Stimulated activated CD4-positive, alpha-beta T cell treated with anti-CD3 and anti-CD28 coated beads, TNF-alpha, amount 100 ng/mL, for 24 hours (primary cell): ENCODE measurements around the gene CFAP57.

Source experiments
- DNase-seq, 3 experiments: peaks; one replicate each; pipeline ENCODE4 v3.0.0-alpha.2; 2020; ENCODE audit warnings: low read depth in 3 of 3

CFAP57 gene

DNA sequence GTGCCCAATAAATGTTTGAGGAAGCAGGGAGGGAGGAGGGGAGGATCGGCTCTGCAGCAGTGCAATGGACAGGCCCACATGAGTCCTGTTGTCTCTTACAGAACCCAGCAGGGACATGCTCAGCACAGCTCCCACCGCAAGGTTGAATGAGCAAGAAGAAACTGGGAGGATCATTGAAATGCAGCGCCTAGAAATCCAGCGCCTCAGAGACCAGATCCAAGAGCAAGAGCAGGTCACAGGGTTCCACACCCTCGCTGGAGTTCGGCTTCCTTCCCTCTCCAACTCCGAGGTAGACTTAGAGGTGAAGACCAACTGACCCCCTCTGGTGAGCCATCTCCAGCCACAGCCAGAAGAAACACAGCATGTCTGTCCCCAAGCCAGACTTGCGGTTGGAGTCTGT lies 81.7 kb downstream of the CFAP57 start:
- no peak for DNase-seq

DNA sequence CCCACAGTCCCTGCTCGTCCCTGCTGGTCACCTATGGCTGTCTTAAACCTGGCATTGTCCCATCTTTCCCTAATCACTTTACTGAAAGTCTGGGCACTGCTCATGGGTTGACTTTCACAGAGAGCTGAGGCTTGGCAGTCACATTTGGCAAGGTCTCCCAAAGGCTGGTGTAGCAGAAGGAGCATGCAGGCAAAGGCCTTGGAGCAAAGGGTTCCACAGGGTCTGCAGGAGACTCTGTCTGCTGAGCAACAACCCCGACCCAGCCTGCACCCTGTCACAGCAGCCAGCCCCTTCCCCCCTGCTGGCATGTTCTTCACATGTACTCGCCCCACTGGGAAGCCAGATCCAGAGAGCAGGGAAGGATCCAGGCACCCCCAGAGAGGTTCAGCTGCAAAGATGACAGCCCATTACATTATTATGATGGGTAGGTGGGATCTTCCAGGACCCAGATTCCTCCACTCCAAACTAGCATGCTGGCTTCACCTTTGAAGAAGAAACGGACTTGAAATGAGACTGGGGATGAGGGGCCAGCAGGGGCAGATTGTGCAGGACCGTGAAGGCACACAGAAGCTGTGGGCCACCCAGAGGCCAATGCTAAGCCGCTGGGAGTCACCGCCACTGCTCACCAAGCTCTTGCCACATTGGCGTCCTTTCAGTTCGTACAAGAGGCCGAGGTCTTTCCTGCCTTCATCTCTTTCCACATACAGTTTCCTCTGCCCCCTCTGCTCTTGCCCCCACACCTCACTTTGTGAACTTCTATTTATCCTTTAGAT lies 83.5 kb downstream of the CFAP57 start:
- no peak for DNase-seq

DNA sequence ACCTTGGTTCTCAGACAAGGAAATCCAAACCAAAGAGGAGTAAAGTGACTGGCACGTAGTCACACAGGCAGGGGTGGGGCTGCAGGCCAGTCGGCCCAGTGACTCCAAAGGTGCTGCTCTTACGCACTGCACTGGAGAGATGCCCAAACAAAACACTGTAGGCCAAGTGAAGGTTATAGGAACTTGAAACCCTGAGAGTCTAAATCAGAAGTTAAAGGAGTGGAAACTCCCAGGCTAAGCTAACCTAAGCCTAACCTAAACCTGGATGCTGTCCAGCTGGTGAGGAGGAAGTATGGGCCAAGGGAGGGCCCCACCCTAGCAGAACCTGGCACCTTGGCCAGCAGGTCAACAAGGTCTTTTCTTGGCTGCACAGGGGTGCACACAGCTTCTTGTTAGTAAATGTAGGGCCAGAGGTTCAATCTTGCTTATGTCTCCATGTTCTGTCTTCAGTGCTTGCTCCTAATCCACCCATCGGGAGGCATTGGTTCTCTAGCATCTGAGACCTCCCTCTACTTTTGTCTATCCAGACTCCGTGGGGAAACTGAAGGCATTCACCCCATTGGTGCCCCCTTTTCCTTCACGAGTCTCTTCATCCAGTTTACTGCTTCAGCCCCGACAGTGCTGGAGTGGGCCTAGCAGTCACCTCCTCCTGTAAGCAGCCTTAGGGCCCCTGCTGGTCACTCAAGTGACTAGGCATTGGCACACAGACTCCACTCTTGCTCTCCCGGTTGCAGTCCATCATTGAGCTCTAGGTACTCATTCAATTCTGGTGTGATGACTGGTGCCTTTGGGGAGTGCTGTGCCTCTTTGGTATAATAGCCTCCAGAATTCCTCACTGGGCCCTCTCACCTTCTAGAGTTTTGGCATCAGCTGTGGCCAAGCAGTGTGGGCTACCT lies 84.8 kb downstream of the CFAP57 start:
- no peak for DNase-seq

DNA sequence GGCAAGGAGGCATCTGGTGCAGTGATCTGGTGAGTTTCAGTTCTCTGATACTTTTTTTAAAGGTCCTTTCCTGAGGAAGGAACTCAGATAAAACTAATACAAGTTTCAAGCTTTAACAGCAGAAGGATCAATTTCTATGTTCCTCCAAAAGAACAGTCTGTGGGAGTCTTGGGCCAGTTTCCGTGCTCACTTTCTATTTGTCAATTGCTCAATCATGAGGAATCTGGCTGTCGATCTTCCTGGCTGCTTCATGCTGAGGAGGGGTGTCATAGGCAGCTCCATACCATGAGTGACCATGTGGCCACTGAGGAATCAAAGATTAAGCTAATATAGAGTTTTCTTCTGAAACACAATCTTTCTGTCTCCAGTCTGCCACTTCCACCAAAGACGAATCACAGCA lies 86.2 kb downstream of the CFAP57 start:
- DNase-seq, result no peak

DNA sequence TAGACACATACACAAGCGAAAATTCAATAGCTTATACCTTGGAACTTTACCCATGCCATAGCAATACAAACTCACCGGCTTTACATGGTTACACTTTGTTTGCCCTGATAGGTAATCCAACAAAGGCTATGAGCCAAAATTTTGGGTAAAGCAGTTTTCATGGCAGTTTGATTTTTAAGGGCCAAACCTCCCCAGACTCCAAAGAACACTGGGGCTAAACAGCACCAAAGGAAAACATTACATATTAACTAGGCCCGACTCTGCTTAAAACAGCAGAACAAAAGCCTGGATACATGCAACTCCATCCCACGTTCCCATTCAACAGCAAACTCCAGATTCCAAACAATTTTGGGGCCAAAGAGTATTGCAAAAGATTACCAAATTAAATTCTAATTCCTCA lies 93.3 kb downstream of the CFAP57 start:
- DNase-seq, result no peak

DNA sequence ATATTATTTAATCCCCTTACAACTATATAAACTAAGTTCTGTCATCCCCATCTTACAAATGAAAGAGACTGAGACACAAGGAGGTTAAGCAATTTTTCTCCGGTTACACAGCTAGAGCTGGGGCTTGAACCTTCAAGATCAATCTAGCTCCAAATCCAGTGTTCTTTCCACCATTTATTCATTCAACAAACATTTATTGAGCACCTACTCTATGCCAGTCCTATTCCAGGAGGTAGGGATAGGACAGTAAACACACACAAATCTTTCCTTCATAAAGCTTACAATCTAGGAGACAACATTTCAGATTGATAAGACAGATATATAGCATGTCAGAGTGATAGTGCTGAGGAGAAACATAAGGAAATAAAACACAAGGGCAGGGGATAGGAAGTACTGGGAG lies 94.8 kb downstream of the CFAP57 start:
- DNase-seq, result no peak

DNA sequence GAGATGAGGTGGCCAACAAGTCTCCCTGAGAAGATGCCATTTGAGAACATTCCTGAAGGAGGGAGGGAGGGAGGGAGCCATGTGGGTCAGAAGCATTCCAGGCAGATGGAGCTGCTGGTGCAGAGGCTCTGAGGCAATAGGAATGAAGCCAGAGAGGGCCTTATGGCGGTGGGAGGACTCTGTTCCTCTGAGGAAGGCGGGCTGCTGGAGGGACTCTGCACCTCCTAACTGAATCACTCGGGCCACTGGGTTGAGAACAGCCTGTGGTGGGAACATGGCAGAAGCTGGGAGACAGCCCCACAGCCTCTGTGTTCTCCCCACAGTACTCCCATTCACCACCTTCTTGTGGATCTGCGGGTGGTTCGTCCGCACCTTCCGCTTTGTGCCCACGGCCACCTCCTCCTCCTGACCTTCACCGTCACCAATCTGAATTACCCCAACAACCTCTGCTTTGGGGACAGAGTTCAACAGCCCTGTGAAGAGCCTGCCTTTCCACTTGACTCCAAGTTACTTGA lies 95.2 kb downstream of the CFAP57 start:
- no peak for DNase-seq

DNA sequence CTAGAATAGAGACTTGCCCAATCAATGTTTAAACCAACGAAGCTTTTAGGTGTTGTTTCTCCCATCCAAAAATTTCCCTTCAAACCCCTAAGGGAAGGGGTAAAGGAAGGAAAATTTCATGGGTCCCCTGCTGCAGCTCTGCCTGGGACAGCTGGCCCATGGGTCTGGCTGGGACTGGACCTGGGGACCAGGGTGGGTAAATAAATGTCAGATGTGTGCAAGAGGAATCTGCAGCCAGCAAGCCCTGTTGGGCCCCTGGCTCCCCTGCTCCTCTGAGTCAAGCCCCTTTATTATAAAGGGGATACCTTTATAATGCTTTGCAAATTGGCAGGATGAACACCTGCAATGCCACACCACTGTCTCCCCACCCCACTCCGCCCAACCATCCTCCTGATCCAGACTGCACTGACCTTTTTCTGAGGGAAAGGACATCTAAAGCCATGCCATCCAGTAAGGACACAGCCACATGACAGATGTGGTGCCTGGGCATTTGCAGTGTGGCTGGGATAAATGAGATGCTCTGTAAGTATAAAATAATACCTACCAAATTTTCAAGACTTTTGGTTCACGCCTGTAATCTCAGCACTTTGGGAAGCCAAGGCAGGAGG lies 95.8 kb downstream of the CFAP57 start:
- no peak for DNase-seq

DNA sequence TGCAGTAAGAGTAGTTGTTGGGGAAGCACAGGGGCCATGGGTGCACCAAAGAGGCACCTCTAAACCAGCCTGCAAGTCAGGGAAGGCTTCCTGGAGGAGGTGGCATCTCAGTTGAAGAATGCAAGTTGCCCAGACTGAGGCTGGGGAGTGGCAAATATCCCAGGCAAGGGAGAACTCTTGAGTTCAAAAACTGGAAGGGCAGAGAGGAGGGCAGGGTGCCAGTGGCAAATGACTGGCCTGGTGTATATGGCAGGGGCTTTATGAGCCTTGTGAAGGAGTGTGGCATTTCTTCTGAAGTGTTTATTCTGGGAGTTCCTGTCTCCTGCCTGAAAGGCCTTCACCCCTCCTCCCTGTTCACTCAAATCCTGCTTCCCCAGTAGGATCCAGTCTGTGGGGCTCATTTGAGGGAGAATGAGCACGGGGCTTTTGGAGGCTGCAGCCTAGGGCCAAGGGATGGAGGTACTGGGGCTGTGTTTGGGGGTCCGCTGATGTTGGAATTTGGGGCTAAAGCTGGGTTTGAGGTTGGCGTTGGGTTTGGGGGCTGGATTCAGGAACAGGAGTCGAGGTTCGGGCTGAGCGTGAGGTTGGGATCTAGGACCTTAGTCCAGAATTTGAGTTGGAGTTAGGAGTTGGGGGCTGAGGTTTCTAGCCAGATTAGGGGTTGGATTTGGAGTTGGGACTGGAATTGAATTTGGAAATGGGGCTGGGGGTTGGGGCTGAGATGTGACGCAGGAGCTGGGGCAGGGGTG lies 97.7 kb downstream of the CFAP57 start, which contains the start of gene TMEM125:
TSS of gene TMEM125 (plus strand) at position 357 of the 749 bp plus-strand sequence. CDS start 2,740 bp downstream, outside the sequence.
- no peak for DNase-seq

DNA sequence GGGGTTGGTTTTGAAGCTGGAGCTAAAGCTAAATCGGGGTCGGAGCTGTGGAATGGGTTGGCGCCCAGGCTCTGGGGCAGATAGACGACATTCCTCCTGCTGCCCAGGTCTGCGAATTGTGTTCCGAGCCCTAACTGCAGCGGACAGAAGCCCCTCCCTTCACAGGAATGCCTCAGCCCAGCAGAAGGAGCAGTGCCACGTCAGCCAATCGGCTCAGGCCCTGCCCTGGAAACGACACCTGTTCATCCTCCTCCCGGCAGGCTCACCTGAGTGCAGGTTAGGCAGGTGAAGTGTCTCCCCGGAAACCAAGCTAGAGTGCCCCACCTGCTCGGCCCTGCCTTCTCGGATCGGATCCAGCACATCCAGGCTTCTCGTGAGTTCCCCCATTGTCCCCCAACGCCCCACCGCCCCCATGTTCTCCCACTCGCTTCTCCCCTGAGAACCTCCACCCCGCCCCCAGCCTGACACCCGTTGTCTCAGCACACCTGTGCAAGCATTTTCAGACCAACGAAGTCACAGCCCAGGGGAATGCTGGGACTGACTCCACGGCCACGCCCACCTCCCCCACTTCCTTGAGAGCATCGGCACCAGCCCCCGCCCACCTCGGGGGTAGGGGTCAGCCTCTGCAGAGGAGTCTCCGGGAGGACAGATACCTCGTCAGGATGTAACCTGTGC lies 98.4 kb downstream of the CFAP57 start:
- peak in 1 of 3 experiments; percentile 8 for DNase-seq

DNA sequence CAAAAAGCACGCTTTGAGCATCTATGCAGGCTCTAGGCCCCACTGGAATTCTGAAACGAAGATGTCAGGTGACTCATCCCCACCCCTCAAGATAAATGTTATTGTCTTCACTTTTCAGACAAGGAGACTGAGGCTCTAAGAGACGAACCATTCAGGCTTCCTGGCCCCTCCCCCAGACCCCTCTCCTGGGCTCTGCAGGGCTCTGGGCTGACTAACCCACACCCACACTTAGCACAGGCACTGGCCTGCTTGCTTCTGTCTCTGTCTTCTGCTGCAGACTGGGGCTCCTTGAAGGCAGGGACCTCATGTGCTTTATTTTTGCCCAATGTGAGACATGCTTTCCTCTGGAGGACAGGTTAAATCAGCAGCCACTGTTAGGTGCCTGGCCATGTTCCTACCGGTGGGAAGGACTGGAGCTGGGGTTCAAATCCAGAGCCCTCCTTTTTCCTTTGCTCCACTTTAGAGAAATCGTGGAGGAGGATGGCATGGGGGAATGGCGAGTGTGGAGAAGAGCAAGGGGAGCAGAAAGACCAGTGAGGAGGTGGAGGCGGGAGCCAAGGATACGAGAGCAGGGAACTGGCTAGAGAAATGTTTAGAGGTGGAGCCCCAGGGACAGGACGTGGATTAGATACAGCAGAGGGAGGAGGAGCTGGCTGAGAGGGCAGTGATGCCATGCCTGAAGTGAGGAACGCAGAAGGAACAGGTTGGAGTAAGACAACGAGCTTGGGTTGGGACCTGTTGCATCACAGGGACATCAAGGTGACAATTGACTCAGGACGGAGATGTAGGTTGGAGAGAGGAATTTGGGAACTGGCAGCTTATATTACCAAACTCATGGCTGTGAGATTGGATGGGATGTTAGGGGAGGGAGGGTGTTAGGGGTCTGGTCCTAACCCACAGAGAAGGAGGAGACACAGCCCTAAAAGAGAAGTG lies 99.3 kb downstream of the CFAP57 start:
- DNase-seq, result no peak

DNA sequence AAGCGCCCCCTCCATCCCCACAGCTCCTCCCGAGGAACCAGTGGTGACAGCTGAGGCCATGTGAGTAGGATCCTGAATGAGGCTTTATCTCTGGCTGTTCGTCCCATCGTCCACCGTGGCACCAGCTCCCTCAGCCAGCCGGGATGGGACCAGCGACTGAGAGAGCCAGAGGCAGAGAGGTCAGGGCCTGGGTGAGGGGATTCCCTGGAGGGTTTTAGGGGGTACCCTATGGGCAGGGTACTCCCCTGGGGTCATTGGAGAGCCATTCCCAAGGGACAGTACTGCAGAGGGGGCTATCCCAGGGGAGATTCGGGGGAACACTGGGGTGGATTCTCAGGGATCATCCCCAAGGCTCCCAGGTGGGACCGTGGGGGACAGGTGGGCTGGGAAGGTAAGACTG lies 100.0 kb downstream of the CFAP57 start:
- no peak for DNase-seq

DNA sequence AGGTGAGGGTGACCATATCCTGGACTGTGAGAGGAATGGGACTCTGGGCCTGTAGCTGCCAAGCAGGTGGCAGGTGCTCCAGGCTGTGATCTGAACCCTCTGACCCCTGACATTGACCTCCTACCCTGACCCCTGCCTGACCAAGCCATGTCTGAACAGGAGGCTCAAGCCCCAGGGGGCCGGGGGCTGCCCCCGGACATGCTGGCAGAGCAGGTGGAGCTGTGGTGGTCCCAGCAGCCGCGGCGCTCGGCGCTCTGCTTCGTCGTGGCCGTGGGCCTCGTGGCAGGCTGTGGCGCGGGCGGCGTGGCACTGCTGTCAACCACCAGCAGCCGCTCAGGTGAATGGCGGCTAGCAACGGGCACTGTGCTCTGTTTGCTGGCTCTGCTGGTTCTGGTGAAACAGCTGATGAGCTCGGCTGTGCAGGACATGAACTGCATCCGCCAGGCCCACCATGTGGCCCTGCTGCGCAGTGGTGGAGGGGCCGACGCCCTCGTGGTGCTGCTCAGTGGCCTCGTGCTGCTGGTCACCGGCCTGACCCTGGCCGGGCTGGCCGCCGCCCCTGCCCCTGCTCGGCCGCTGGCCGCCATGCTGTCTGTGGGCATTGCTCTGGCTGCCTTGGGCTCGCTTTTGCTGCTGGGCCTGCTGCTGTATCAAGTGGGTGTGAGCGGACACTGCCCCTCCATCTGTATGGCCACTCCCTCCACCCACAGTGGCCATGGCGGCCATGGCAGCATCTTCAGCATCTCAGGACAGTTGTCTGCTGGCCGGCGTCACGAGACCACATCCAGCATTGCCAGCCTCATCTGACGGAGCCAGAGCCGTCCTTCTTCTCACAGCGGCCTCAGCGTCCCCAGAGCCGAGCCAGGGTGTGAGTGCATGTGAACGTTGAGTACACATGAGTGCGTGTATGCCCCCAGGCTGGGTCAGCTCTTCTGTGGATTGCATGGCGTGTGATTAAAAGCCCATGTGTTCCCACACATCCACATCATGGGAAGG lies 100.7 kb downstream of the CFAP57 start:
- DNase-seq, result no peak

DNA sequence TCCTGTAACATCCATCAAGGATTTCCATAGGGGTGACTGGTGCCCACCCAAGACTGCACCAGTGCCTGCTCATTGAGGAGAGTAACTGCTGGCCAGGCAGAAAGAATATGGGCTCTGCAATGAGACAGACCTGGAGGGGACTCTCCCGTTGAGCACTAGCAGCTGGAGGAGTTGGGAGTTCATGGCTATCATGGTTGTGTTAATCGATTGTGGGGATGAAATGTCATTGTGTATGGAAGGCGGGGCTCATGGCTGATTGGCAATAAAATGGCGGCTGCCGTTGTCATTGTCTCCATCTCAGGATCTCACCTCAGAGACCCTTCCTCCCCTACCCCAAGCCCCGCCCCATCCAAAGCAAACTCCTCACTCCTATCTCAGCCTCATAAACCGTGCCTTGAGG lies 101.6 kb downstream of the CFAP57 start:
- no peak for DNase-seq

DNA sequence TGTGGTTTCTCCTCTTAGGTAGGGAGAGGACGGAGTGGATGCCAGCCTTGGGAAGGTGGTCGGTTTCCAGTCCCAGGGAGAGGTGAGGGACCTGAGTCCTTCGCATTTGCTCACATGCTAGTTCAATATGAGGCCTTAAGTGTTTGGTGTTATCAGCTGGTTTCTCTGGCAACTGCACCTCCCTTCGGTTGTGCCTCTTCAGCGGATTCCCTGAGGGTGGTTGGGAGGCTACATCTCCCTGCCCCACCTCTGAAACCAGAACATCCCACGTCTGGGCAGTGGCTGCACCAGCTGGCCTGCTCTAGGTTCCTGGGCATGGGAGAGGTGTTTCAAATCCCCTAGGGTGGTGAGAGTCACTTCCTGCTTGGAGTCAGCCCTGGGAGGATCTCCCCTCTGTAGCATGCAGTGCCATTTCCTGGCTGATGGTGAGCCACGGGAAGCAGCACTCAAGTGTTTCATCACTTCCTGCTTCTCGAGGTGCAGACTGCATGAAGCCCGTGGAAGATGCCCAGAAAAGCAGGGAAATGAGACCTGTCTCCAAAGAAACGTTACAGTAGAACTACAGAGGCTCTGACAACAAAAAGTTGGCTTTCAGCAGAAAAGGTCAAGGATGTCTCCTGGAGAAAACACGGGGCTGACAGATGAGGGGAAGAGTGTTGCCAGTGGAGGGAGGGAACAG lies 102.1 kb downstream of the CFAP57 start:
- peak in 2 of 3 experiments; percentile 7 to 35 for DNase-seq

DNA sequence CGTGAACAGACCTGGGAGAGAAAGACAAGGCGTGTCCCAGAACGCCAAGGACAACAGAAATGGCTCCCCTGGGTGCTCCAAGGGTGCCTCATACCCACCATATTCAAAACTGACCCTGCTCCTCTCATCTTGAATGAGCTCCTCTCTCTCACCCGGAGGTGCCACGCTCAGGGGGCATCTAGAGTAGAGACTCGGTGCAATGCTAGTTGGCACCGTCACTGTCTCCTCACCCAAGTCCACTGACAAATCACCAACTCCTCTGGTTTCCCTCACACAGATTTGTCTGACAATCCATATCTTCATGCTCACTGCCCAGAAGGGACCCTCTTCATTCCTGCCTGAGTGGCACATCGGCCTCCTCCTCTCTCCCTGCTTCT lies 102.7 kb downstream of the CFAP57 start:
- no peak for DNase-seq

DNA sequence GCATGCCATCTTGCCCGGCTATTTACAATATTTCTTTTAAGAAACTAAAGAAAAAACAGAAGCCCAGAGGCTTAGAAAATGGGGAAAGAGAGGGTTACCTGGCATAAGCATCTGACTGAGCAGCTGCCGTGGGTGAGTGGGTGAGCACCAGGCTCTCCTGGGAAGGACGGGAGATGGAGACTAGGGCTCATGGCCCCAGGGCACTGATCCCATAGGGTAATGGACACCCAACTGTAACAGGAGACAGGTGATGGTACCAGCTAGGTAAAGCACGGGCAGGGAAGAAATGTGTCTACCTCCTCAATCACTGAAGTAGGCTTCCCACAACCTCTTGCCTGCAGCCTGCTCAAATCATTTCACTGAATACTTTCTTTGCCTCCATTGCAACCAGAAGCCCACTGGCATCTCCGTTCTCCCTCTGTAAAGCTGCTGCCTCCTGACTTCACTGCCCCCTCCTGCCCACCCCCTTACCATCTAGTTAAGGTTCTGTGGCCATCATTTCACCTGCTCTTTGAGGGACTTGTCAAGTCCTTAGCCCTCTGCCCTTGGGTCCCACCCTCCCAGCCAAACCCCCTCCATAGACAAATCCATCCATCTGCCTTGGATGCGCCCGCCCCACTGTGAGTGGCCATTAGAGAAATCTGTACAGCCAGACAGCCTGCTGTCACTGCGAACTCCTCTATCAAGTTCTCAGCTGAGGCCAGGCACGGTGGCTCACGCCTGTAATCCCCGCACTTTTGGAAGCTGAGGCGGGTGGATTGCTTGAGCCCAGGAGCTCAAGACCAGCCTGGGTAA lies 103.9 kb downstream of the CFAP57 start:
- no peak for DNase-seq
